Measurements from ENCODE around the gene MLF2. TPM values are rescaled to one million over a fixed set of nuclear protein-coding genes. Genes with fewer than 3 reads are reported as not detected.

The MLF2 gene
- total and polyA plus RNA-seq, 10 of the 15 experiments (the other 5 are each of a cell fraction or from before 2014, with no cell fraction given) = 13.5 to 222 (median 130) TPM

DNA sequence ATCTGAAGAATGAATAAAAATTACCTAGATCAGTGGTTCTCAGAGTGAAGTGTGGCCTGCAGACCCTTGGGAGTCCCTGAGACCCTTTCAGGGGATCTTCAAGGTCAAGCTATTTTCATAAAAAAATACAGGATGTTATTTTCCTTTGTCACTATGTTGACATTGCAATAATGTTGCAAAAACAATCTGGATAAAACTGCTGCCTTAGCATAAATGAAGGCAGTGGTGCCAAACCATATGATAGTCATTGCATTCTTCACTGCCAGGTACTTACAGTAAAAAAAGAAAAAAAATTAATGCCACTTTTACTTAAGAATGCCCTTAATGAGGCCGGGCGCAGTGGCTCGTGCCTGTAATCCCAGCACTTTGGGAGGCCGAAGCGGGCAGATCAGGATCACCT, 34.4 kb upstream of the MLF2 start:
- ChIA-PET RAD21 (ENCODE audit: unreplicated experiment) (interaction anchor here (1.0 kb wide), 1 partner anchor 26 kb away, joined by 4 read pairs; no protein-coding TSS in a partner anchor), SMC1A (ENCODE audit: uncharacterized antibody, unreplicated experiment) (interaction anchor here (0.9 to 1.1 kb wide), 2 partner anchors 9 to 10 kb away, joined by 3 to 4 read pairs; no protein-coding TSS in a partner anchor), POLR2A (interaction anchor here (0.5 to 0.7 kb wide), 2 partner anchors 21 to 526 kb away, joined by 3 read pairs; no protein-coding TSS in a partner anchor), CTCF (interaction anchor here (0.7 kb wide), 1 partner anchor 25 kb away, joined by 3 read pairs; no protein-coding TSS in a partner anchor)
- WGBS (ENCODE audit: insufficient coverage, insufficient replicate concordance, low lambda C conversion rate, missing lambda C conversion rate) = 70% methylated on average over 5 of the region's 5 CpGs
- no peaks in the 10 kb centered on the region for H4K20me1 ChIP-seq (ENCODE audit: control insufficient read depth, insufficient read depth)
- ATAC-seq (no peak), DNase-seq (ENCODE audit: low read depth, low spot score) (no peak), FAIRE-seq (no peak)
- in situ Hi-C loops (cut with MboI) = no loop called here
- no peak overlapping the region for H3K4me2 ChIP-seq (ENCODE audit: control insufficient read depth, insufficient read depth)
- H3K4me3 ChIP-seq = no peak overlapping the region
- no peaks in the 10 kb centered on the region for H3K36me3 ChIP-seq (ENCODE audit: control insufficient read depth in 2 of 2, insufficient read depth in 2 of 2, low read length in 1 of 2)
- H3K27me3 ChIP-seq (replicated peaks in 1 of 2; ENCODE audit: control insufficient read depth in 2 of 2, insufficient read depth in 2 of 2, low read length in 1 of 2) = no peaks in the 10 kb centered on the region
- no peak overlapping the region for H3K9ac ChIP-seq (ENCODE audit: control insufficient read depth, insufficient read depth, low read length)
- TF ChIP-seq IRF3 (IDR thresholded peaks at IDR 0.05) = no peak
- no peak for TF ChIP-seq EZH2 (IDR thresholded peaks at IDR 0.05; ENCODE audit: borderline replicate concordance, control insufficient read depth, low read depth, low read length)
- TF ChIP-seq SRF (IDR thresholded peaks at IDR 0.05; ENCODE audit: low read depth in 2 of 2, low read length in 2 of 2) = no peak
- TF ChIP-seq RB1 (IDR thresholded peaks at IDR 0.05; ENCODE audit: borderline replicate concordance) = no peak
- no peak for TF ChIP-seq STAT1 (conservative IDR thresholded peaks at IDR 0.05)
- no peak for TF ChIP-seq ZNF622 (IDR thresholded peaks at IDR 0.05)
- TF ChIP-seq RAD21 (IDR thresholded peaks at IDR 0.05; ENCODE audit: insufficient read depth, low read depth, low read length) = no peak
- TF ChIP-seq CBFB (IDR thresholded peaks at IDR 0.05; ENCODE audit: low read depth) = no peak
- TF ChIP-seq LARP7 (IDR thresholded peaks at IDR 0.05) = no peak
- no peak for TF ChIP-seq MAX (IDR thresholded peaks at IDR 0.05; ENCODE audit: low read depth, low read length)
- TF ChIP-seq TCF3 (IDR thresholded peaks at IDR 0.05; ENCODE audit: borderline replicate concordance, insufficient read depth, low read depth, low read length) = no peak
- no peak for TF ChIP-seq HCFC1 (IDR thresholded peaks at IDR 0.05; ENCODE audit: low read length)
- no peak for TF ChIP-seq YY1 (IDR thresholded peaks at IDR 0.05; ENCODE audit: low read depth, low read length)
- peaks cover 8% of the 10 kb centered on the region for H3K4me1 ChIP-seq (ENCODE audit: control insufficient read depth, insufficient read depth, low read length)
- no TSS peak for BruUV-seq (replicated peaks)
- no peak overlapping the region for H3K27ac ChIP-seq (ENCODE audit: control insufficient read depth, insufficient read depth)
- no peaks in the 10 kb centered on the region for H3K79me2 ChIP-seq (ENCODE audit: control insufficient read depth, insufficient read depth, low read length)
- intact Hi-C loops (cut with micrococcal nuclease; ENCODE audit: unreplicated experiment) = no loop called here
- no peak overlapping the region for H2AFZ ChIP-seq (ENCODE audit: control insufficient read depth, low read depth, low read length)
- H3K9me3 ChIP-seq (replicated peaks; ENCODE audit: control insufficient read depth, insufficient read depth, low read length) = no peaks in the 10 kb centered on the region

Data from GM12878 (cell line).